ENCODE results near the gene UNKL. TPM values are rescaled to one million over a fixed set of nuclear protein-coding genes. Genes with fewer than 3 reads are reported as not detected.

Gene UNKL
- total and polyA plus RNA-seq, 8 donors = 4.4 to 22.1 (median 10.2) TPM

DNA sequence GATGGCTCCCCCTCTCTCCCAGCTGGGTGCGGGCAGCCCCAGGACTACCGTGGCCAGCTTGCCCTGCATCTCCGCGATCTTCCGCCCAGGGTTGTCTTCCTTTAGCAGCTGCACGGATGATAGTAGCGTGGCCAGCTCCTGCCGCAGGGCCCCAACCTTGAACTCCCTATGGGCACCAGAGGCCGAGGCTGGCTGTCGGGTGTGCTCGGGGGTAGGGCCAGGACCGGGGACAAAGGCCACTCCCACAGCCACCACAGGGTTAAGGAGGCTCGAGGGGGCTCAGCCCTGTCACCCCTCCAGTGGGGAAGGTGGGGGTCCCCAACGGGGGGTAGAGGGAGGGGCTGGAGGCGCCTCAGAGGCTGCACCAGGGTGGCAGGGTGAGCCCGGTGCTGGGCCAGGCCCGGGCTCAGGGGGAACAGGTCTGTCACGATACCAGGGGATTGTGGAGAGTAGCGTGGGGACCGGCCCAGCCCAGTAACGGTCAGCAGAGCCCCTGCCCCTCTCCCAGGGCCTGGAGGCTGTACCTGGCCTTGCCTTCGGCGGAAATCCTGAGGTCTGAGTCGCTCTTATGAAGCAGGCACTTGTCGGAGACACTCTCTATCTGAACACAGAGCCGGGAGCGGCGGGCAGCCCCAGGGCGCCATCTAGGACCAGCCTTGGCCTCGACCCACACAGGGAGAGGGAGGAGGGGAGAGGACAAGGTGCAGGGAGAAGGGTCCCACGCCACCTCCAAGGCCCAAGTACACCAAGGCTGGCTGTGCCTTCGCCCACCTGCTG is 21.6 kb upstream of the UNKL start:
- intact Hi-C loops (cut with DNase I) = no loop called here
- DNase-seq = peak in 1 of 6 donors; percentile 61

DNA sequence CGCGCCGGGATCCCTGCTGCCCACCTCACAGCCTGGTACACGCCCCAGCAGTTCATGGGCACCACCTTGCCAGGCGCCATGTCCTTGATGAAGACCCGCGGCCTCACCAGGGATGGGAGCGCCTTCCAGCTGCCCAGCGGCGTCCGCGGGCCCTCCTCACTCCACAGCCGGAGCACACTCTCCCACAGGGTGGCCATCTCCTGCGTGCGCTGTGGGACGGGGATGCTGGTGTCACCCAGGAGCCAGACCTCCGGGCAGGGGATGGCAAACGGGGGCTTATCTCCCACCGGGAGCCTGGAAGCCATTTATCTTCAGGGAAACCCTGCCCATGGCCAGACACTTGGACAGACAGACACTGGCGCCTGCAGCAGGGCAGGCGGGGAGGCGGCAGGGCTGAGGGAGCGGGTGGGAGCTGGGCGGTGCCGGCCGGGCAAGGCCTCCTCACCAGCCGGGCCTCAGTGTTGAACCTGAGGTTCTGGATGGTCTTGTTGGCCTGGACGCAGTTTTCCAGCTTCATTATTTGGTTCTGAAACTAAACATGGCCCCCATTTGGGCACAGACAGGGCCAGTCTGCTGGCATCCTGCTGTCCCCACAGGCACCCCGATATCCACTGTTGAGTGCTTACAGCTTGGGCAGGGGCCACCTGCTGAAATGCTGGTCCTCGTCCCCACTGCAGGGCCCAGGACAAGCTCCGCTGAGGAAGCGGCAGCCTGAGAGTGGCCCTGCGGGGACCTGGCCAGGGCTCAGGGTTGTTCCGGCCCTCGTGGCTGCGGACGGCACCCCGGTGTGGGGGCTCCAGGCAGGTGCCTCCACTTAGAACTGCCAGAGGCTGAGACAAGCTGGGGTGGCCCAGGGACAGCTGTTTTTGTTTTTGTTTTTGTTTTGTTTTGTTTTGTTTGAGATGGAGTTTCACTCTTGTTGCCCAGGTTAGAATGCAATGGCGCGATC is 20.4 kb upstream of the UNKL start:
- Histone ChIP-seq H3K4me3 (no peak overlapping the region), H3K4me1 (no peaks in the 10 kb centered on the region), H3K36me3 (no peaks in the 10 kb centered on the region), H3K27ac (no peak overlapping the region), H3K27me3 (no peaks in the 10 kb centered on the region), H3K9me3 (no peaks in the 10 kb centered on the region)
- 85 to 94% methylated on average over 37 to 40 of the region's 40 CpGs for whole genome bisulfite sequencing, 2 donors
- DNase-seq (peak in 2 of 6 donors; percentile 49 to 65), FAIRE-seq (no peak), ATAC-seq (no peak)
- TF ChIP-seq, protein P1, sequence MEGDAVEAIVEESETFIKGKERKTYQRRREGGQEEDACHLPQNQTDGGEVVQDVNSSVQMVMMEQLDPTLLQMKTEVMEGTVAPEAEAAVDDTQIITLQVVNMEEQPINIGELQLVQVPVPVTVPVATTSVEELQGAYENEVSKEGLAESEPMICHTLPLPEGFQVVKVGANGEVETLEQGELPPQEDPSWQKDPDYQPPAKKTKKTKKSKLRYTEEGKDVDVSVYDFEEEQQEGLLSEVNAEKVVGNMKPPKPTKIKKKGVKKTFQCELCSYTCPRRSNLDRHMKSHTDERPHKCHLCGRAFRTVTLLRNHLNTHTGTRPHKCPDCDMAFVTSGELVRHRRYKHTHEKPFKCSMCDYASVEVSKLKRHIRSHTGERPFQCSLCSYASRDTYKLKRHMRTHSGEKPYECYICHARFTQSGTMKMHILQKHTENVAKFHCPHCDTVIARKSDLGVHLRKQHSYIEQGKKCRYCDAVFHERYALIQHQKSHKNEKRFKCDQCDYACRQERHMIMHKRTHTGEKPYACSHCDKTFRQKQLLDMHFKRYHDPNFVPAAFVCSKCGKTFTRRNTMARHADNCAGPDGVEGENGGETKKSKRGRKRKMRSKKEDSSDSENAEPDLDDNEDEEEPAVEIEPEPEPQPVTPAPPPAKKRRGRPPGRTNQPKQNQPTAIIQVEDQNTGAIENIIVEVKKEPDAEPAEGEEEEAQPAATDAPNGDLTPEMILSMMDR (IDR thresholded peaks at IDR 0.05) = no peak
- intact Hi-C loops (cut with DNase I) = no loop called here

More for the DNA sequence above, 21.6 kb upstream of the UNKL start:
- TF ChIP-seq, protein P1 (IDR thresholded peaks at IDR 0.05) = no peak
- no peaks in the 10 kb centered on the region for H3K36me3 ChIP-seq
- no peaks in the 10 kb centered on the region for H3K9me3 ChIP-seq
- no peak overlapping the region for H3K27ac ChIP-seq
- no peaks in the 10 kb centered on the region for H3K27me3 ChIP-seq
- ATAC-seq (peak in 1 of 4 donors; percentile 20), FAIRE-seq (no peak)
- 77 to 82% methylated on average over 26 to 32 of the region's 32 CpGs for WGBS, 2 donors
- no peaks in the 10 kb centered on the region for H3K4me1 ChIP-seq
- no peak overlapping the region for H3K4me3 ChIP-seq

DNA sequence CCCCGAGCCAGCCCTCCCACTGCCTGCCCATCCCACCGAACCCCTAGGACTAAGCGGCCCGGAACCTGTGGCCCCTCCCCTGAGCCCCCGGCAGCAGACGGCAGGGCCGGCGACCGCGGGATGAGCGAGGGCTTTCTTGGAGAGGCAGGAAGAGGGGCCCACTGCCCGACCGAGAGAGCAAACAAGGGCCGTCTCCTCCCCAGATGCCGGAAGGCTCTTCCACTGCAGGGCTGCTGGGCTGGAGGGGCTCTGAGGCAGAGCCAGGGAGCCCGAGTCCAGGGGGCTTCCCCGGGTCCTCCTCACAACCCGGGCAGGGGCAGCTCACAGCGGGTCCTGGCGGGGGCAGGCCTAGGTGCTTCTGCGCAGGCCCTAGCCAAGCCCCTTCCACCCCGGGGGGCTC is 19.3 kb upstream of the UNKL start:
- TF ChIP-seq, protein P1 (IDR thresholded peaks at IDR 0.05) = no peak
- peak in 2 of 6 donors; percentile 47 to 64 for DNase-seq
- intact Hi-C loops (cut with DNase I) = no loop called here

DNA sequence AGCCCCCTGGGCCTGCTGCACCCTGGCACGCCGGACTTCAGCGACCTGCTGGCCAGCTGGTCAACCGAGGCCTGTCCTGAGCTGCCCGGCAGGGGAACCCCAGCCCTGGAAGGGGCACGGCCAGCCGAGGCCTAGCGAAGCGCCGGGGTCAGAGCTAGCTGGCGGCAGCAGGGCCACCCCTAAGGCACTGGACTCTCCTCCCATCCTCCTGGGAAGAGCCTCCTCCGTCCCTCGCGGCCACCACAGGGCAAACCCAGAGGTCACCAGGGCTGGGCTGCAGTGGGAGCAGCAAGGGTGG is 18.7 kb upstream of the UNKL start:
- Histone ChIP-seq H3K36me3 (no peaks in the 10 kb centered on the region), H3K27me3 (no peaks in the 10 kb centered on the region), H3K9me3 (no peaks in the 10 kb centered on the region), H3K27ac (no peak overlapping the region), H3K4me3 (no peak overlapping the region), H3K4me1 (no peaks in the 10 kb centered on the region)
- 79 to 82% methylated on average over 12 to 14 of the region's 14 CpGs for WGBS, 2 donors
- ATAC-seq = no peak
- TF ChIP-seq, protein P1 (IDR thresholded peaks at IDR 0.05) = no peak
- no peak for FAIRE-seq
- DNase-seq = peak in 1 of 6 donors; percentile 70
- intact Hi-C loops (cut with DNase I) = no loop called here

More for the DNA sequence above, 19.3 kb upstream of the UNKL start:
- Histone ChIP-seq H3K27ac (no peak overlapping the region), H3K27me3 (no peaks in the 10 kb centered on the region), H3K9me3 (no peaks in the 10 kb centered on the region), H3K36me3 (no peaks in the 10 kb centered on the region), H3K4me3 (no peak overlapping the region), H3K4me1 (no peaks in the 10 kb centered on the region)
- ATAC-seq (no peak), FAIRE-seq (no peak)
- WGBS, 2 donors = 44 to 48% methylated on average over 17 to 22 of the region's 22 CpGs

Data from pancreas (tissue), 10 donors.